T-helper 2 cell treated with Interferon-gamma antibody and Interleukin-4, amounts not matched to agents 5 μg/mL and 100 μg/mL, for 36 hours (primary cell): ENCODE data around the gene WDR54.
"Not testable (repeated sequence)": the region's sequence is repeated elsewhere in the genome, so short reads cannot be mapped to it uniquely, and the experiment has no call there.

Source experiments
- DNase-seq: peaks from one replicate; pipeline ENCODE4 v3.0.0; 2021; ENCODE audit warnings: low spot score
- H3K27ac Mint-ChIP-seq: one replicate; pipeline ENCODE4 v1.8.0; 2021; ENCODE audit warnings: mild to moderate bottlenecking, mixed read lengths
- H3K27me3 Mint-ChIP-seq: one replicate; pipeline ENCODE4 v1.8.0; 2021; ENCODE audit warnings: low read depth, mixed read lengths
- H3K36me3 Mint-ChIP-seq: one replicate; pipeline ENCODE4 v1.8.0; 2021; ENCODE audit warnings: low read depth, mixed read lengths
- H3K4me1 Mint-ChIP-seq: one replicate; pipeline ENCODE4 v1.8.0; 2021; ENCODE audit warnings: low read depth, mixed read lengths
- H3K4me3 Mint-ChIP-seq: one replicate; pipeline ENCODE4 v1.8.0; 2022; ENCODE audit warnings: mild to moderate bottlenecking, moderate library complexity, mixed read lengths
- H3K9me3 Mint-ChIP-seq: one replicate; pipeline ENCODE4 v1.8.0; 2021; ENCODE audit warnings: mixed read lengths

WDR54 gene

DNA sequence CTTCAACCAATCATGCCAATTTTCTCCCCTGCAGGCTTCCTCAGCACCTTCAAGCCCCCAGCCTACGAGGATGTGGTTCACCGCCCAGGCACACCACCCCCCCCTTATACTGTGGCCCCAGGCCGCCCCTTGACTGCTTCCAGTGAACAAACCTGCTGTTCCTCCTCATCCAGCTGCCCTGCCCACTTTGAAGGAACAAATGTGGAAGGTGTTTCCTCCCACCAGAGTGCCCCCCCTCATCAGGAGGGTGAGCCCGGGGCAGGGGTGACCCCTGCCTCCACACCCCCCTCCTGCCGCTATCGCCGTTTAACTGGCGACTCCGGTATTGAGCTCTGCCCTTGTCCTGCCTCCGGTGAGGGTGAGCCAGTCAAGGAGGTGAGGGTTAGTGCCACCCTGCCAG is 38.7 kb downstream of the WDR54 start:
- peak overlapping the region; percentile 93 for H3K4me3 Mint-ChIP-seq
- not testable (repeated sequence) for H3K9me3 Mint-ChIP-seq, DNase-seq, H3K27me3 Mint-ChIP-seq
- peaks cover 24% of the 10 kb centered on the region for H3K36me3 Mint-ChIP-seq
- H3K27ac Mint-ChIP-seq = peak overlapping the region; percentile 76
- H3K4me1 Mint-ChIP-seq = peaks cover 34% of the 10 kb centered on the region

DNA sequence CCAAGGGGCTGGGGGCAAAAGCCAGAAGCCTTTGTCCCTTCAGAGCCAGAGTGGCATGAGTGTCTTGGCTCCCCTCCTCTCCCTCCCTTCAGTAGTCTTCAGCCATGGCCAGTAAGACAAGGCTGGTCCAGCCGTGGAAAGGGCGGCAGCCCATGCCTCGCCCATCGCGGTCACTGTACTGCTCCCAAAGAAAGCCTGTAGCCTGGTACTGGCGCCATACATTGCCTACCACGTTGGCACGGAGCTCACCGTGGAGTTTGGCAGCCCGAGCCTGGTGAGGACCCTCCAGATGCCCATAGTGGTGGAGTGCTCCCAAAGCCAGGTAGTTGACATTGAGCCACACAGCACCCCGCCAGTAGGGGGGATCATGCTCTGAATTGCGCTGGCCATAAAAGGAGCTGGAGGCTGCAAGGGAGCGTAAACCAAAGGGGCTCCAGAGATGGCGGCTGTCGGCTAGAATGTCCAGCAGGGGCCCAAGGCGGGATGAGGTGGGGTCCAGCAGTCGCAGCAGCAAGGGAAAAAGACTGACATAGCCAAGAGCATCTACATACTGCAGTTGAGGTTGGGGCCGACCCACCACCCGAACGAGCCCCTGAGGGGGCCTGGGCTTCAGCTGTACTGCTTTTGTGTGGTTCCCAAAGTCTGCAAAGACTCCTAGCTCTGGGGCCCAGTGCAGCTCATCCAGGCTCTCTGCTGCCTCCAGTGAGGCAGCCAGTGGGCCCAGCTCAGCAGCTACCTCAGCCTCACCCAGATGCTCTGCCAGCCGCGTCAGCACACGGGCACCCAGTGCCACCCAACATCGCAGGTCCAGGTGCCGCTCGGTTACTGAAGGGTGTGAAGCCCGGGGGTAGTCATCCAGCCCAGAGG is 39.9 kb downstream of the WDR54 start:
- DNase-seq = no peak
- Mint-ChIP-seq H3K9me3 (no peaks in the 10 kb centered on the region), H3K27ac (peak overlapping the region; percentile 45), H3K27me3 (no peaks in the 10 kb centered on the region), H3K4me1 (peaks cover 27% of the 10 kb centered on the region), H3K36me3 (peaks cover 21% of the 10 kb centered on the region), H3K4me3 (no peak overlapping the region)

DNA sequence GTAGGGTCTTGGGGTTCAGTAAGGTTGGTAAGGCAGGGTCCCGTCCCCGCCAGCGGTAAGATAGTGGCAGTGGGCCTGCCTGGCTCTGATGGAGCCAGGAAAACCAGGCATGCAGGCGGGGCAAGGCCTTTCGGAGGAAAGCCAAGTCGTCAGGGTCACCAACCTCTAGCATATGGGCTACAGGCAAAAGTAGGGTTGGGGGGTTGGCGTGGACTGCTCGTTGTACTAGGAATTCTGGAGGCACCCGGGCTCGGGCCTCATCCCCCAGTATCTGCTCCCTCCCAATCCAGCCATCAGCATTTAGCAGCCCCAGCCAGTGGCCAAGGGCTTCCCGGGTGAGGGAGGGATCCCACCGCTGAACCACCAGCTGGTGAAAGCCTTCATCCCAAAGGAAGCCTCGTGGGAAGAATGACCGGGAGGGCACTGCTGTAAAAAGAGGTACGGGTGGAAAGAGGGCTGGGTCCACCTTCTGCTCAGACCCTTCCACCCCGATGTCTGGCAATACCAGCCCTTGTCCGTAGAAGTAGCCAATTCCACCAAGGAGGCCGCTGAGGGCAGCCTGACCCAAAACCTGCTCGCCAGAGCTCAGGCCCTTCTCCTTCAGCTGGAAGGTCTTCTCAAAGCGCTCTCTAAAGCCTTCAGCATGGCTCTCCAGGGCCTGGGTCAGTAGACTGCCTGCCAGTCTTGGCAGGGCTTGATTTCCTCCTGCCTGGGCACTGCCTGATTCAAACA is 40.7 kb downstream of the WDR54 start:
- H3K27ac Mint-ChIP-seq = no peak overlapping the region
- DNase-seq = no peak
- H3K4me3 Mint-ChIP-seq = no peak overlapping the region
- H3K4me1 Mint-ChIP-seq = peaks cover 21% of the 10 kb centered on the region
- no peaks in the 10 kb centered on the region for H3K9me3 Mint-ChIP-seq
- H3K27me3 Mint-ChIP-seq = no peaks in the 10 kb centered on the region
- H3K36me3 Mint-ChIP-seq = peaks cover 17% of the 10 kb centered on the region

DNA sequence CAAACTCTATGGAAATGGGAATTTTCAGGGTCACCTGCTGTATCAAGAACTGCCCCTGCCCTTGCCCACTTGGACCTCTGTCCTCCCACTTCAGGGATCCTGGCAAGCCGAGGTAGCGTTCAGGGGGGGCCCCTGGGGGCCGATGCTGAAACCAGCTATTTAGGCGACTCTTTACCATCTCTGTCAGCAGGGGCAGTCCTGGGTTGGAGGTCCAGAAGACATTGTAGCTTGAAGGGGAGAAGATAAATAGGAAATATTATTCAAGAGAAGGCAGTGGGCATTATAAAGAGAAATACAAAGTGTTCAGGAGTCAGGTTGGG is 41.2 kb downstream of the WDR54 start:
- no peak for DNase-seq
- H3K4me3 Mint-ChIP-seq = peak overlapping the region; percentile 58
- no peaks in the 10 kb centered on the region for H3K27me3 Mint-ChIP-seq
- peak overlapping the region; percentile 8 for H3K27ac Mint-ChIP-seq
- H3K4me1 Mint-ChIP-seq = peaks cover 20% of the 10 kb centered on the region
- H3K9me3 Mint-ChIP-seq = no peaks in the 10 kb centered on the region
- H3K36me3 Mint-ChIP-seq = peaks cover 16% of the 10 kb centered on the region

DNA sequence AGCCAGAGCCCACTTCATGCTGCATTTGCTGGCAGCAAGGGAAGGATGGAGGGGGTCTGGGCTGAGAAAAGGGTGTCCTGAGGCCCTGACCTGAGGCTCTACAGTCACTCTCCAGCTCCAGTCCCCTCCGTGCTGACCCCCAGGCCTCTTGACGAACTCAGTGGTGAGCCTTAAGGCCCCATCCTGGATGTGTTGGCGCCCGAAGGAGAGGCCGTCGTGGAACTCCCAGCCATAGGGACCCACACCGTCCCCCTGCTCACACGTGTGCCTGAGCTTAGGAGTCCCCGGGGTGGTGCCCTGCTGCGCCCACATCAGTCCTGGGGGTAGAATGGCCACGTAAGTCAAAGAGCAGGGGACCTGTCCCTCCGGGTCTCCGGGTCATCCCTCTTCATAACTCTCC is 42.9 kb downstream of the WDR54 start:
- peaks cover 15% of the 10 kb centered on the region for H3K4me1 Mint-ChIP-seq
- H3K36me3 Mint-ChIP-seq = peaks cover 14% of the 10 kb centered on the region
- peak overlapping the region; percentile 81 for H3K27ac Mint-ChIP-seq
- H3K27me3 Mint-ChIP-seq = no peaks in the 10 kb centered on the region
- no peak for DNase-seq
- H3K9me3 Mint-ChIP-seq = no peaks in the 10 kb centered on the region
- peak overlapping the region; percentile 89 for H3K4me3 Mint-ChIP-seq

DNA sequence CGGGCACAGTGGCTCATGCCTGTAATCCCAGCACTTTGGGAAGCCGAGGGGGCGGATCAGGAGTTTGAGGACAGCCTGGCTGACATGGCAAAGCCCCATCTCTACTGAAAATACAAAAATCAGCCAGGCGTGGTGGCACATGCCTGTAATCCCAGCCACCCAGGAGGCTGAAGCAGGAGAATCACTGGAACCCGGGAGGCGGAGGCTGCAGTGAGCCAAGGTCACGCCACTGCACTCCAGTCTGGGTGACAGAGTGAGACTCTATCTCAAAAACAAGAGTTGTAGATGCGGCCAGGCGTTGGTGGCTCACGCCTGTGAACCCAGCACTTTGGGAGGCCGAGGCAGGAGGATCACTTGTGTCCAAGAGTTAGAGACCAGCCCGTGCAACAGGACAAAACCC is 49.2 kb downstream of the WDR54 start:
- Mint-ChIP-seq H3K27ac (peak overlapping the region; percentile 77), H3K4me1 (peaks cover 18% of the 10 kb centered on the region), H3K36me3 (peaks cover 32% of the 10 kb centered on the region), H3K4me3 (peak overlapping the region; percentile 74)
- DNase-seq, H3K27me3 Mint-ChIP-seq, H3K9me3 Mint-ChIP-seq: not testable (repeated sequence)

DNA sequence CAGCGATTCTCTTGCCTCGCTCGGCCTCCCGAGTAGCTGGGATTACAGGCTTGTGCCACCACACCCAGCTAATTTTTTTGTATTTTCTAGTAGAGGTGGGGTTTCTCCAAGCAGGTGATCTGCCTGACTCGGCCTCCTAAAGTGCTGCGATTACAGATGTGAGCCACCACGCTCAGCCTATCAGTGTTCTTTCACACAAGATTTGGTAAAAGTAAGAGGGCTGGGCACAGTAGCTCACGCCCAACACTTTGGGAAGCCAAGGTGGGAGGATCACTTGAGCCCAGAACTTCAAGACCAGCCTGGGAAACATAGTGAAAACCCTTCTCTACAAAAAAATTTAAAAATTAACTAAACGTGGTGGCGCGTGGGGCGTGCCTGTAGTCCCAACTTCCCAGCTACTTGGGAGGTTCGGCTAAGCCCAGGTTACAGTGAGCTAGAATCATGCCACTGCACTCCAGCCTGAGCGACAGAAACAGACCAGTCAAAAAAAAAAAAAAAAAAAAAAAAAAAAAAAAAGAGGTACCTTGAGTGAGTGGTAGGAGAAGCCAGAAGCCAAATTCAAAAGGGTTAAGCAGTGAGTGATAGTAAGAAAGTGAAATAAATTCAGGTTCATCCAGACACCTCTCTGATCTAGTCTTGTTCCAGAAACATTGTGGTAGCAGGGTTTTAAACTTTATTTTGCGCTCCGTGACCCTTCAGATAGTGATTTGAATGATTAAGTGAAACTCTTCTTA is 50.0 kb downstream of the WDR54 start:
- Mint-ChIP-seq H3K27me3 (no peaks in the 10 kb centered on the region), H3K27ac (peak overlapping the region; percentile 98), H3K4me3 (peak overlapping the region; percentile 97), H3K36me3 (peaks cover 32% of the 10 kb centered on the region), H3K9me3 (no peaks in the 10 kb centered on the region), H3K4me1 (peaks cover 15% of the 10 kb centered on the region)
- no peak for DNase-seq

DNA sequence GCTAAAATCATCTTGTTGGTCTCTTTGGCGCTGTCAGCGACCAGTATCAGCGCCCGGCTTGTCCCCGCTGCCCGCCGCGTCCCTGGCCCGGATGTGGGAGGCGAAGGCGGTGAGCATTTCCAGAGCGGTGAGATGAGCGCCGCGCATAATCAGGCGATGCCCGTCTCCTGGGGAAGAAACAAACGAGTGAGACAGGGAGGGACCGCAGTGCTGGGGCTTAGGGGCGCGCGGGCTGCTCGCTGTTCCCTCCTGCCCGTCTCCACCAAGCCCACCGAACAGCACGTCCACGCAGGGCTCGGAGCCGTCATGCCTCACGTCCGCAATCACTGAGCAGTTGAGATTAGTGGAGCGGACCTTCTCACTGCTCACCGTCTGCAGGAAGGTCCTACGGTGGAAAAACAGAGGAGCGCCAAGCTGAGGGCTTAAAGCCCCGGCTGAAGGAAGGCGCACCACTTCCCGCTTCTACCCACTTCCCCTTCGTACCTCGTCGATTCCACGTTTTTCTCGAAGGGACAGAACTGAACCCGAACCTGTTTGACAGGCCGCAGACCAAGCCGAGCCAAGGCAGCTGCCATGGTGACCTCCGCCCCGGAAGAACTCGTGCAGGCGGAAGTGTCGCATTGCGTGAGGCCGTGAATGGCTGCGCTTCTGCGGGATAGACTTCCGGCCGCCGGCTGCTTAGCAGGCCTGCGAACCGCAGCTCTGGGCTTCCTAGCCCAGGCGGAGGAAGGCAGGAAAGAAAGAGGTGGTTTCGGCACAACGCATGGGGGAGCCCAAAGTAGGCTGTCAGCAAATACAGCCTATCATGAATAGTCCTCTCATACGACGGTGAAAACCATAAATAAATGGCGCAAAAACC is 50.8 kb downstream of the WDR54 start, which contains the start of gene MRPL53:
Gene MRPL53, minus strand, starts transcription at position 595 of the 859 bp plus-strand sequence. Its CDS starts 20 bp downstream, at position 575.
- Mint-ChIP-seq H3K4me1 (peaks cover 15% of the 10 kb centered on the region), H3K27ac (peak within 1 kb of the TSS; percentile 98), H3K36me3 (peaks cover 33% of the 10 kb centered on the region), H3K9me3 (no peaks in the 10 kb centered on the region), H3K4me3 (peak within 1 kb of the TSS; percentile 97), H3K27me3 (no peaks in the 10 kb centered on the region)
- DNase-seq = peak; percentile 94

DNA sequence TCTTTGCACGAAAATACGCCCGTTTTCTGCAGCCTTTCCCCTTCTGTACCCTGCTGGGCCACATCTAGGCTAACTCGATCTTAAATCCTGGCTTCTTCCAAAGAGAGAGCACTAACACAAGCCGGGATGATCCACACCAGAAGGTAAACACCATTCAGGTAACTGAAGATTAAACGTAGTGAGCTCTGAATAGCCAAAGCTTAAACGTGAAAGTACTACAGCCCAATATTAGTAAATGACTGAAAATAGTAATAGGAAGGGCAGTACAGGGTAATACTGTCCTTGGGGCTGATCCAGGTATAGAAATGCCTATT is 51.4 kb downstream of the WDR54 start:
- H3K9me3 Mint-ChIP-seq = no peaks in the 10 kb centered on the region
- no peak for DNase-seq
- H3K36me3 Mint-ChIP-seq = peaks cover 37% of the 10 kb centered on the region
- no peaks in the 10 kb centered on the region for H3K27me3 Mint-ChIP-seq
- H3K27ac Mint-ChIP-seq = peak overlapping the region; percentile 98
- peak overlapping the region; percentile 97 for H3K4me3 Mint-ChIP-seq
- H3K4me1 Mint-ChIP-seq = peaks cover 15% of the 10 kb centered on the region

DNA sequence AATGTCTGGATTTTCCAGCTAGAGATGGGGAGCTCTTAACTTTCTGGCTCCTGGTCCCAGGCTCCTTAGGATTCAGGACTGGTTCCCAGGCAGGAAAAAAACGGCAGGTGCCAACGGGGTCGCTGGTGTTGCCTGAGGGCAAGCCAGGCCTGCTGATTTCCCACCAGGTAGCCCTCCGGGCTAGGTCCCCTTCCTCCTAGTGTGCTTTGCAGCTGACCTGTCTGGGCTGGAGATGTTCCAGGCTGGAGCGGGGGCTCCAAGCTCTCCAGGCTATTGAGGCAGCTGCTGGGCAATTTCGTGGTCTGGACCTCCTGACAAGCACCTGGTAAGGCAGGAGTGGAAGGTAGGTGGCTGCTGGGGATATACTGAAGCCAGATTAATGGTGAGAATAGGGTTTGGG is 53.0 kb downstream of the WDR54 start:
- Mint-ChIP-seq H3K9me3 (no peaks in the 10 kb centered on the region), H3K4me3 (peak overlapping the region; percentile 15), H3K36me3 (peaks cover 41% of the 10 kb centered on the region), H3K4me1 (peaks cover 18% of the 10 kb centered on the region), H3K27ac (no peak overlapping the region), H3K27me3 (no peaks in the 10 kb centered on the region)
- DNase-seq = no peak

DNA sequence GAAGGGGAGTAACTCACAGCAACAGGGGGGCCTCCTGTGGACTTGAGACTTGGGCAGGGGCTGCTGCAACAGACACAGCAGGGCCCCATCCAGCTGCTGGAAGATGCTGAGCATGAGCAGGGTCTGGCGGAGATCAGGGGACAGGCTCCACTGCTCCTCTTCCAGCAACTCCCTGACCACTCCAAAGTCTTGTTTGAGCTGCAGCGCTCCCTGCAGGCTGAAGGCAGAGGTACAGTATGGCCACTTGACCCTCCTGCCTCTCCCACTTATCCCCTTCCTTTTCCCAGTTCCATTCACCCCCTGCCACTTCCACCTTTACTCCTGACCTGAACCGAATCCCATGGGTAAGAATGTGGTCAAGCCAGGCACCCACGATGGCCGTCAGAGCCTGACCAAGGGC is 53.4 kb downstream of the WDR54 start:
- Mint-ChIP-seq H3K27ac (no peak overlapping the region), H3K9me3 (no peaks in the 10 kb centered on the region), H3K4me3 (no peak overlapping the region), H3K4me1 (peaks cover 18% of the 10 kb centered on the region), H3K27me3 (no peaks in the 10 kb centered on the region), H3K36me3 (peaks cover 41% of the 10 kb centered on the region)
- DNase-seq = no peak
